SK-N-SH treated with all-trans-retinoic acid at 6 μM for 48 hours (cell line): Measurements from ENCODE around the gene TMC8.

Experiments used
- ATAC-seq: fragments of 200-7000 bp; cut with Tn5 transposase; 3 replicates; pipeline ENCODE4 v1.9.1; 2020; ENCODE audit warnings: mild to moderate bottlenecking, moderate library complexity
- ARNTL ChIP-seq: fragments of 450-650 bp; formaldehyde crosslinking; IDR thresholded peaks from 2 replicates; pipeline ENCODE4 v1.5.0; 2020; ENCODE audit warnings: low read depth, mild to moderate bottlenecking, moderate library complexity, borderline replicate concordance
- BACH2 ChIP-seq: fragments of 250-450 bp; sonication (Bioruptor Pico); IDR thresholded peaks from 2 replicates; pipeline ENCODE4 v1.9.0; 2021; ENCODE audit warnings: mild to moderate bottlenecking, borderline replicate concordance
- ESRRG ChIP-seq: fragments of 250-450 bp; sonication (Bioruptor Pico); IDR thresholded peaks from 2 replicates; pipeline ENCODE4 v1.6.1; 2021; ENCODE audit warnings: mild to moderate bottlenecking
- GLIS3 ChIP-seq: fragments of 250-450 bp; sonication (Bioruptor Pico); IDR thresholded peaks from 2 replicates; pipeline ENCODE4 v1.5.0; 2020; ENCODE audit warnings: mild to moderate bottlenecking, moderate library complexity
- ISL1 ChIP-seq: fragments of 250-450 bp; sonication (Bioruptor Pico); IDR thresholded peaks from 2 replicates; pipeline ENCODE4 v2.1.2; 2022; ENCODE audit warnings: mild to moderate bottlenecking, moderate library complexity
- OSR1 ChIP-seq: fragments of 250-450 bp; sonication (Bioruptor Pico); IDR thresholded peaks from 2 replicates; pipeline ENCODE4 v1.8.0; 2022; ENCODE audit warnings: moderate library complexity, mild to moderate bottlenecking, inconsistent platforms
- PPARA ChIP-seq: fragments of 250-450 bp; sonication (Bioruptor Pico); IDR thresholded peaks from 2 replicates; pipeline ENCODE4 v1.5.0; 2020; ENCODE audit warnings: mild to moderate bottlenecking, borderline replicate concordance
- RARB ChIP-seq: fragments of 250-450 bp; sonication (Bioruptor Pico); IDR thresholded peaks from 2 replicates; pipeline ENCODE4 v1.8.0; 2021; ENCODE audit warnings: mild to moderate bottlenecking, moderate library complexity
- TOX ChIP-seq: fragments of 250-450 bp; sonication (Bioruptor Pico); IDR thresholded peaks from 2 replicates; pipeline ENCODE4 v1.8.0; 2021; ENCODE audit warnings: mild to moderate bottlenecking, moderate library complexity, borderline replicate concordance
- ZC3H10 ChIP-seq: fragments of 250-450 bp; sonication (Bioruptor Pico); IDR thresholded peaks from 2 replicates; pipeline ENCODE4 v1.5.1; 2021; ENCODE audit warnings: mild to moderate bottlenecking, moderate library complexity
- ZFP30 ChIP-seq: fragments of 450-650 bp; formaldehyde crosslinking; IDR thresholded peaks from 2 replicates; pipeline ENCODE4 v1.5.0; 2022; ENCODE audit warnings: mild to moderate bottlenecking, moderate library complexity
- ZNF565 ChIP-seq: fragments of 450-650 bp; formaldehyde crosslinking; conservative IDR thresholded peaks from 2 replicates; pipeline ENCODE4 v1.5.0; 2020; ENCODE audit warnings: low read depth, mild to moderate bottlenecking, moderate library complexity
- ZNF70 ChIP-seq: fragments of 450-650 bp; formaldehyde crosslinking; IDR thresholded peaks from 2 replicates; pipeline ENCODE4 v1.5.0; 2020; ENCODE audit warnings: mild to moderate bottlenecking, moderate library complexity
- ZNF8 ChIP-seq: fragments of 450-650 bp; formaldehyde crosslinking; IDR thresholded peaks from 2 replicates; pipeline ENCODE4 v1.5.0; 2020; ENCODE audit warnings: mild to moderate bottlenecking, moderate library complexity
- TF ChIP-seq, protein P1 (sequence below): fragments of 250-450 bp; sonication (Bioruptor Pico); IDR thresholded peaks from 2 replicates; pipeline ENCODE4 v1.5.1; 2020; ENCODE audit warnings: low read depth, mild to moderate bottlenecking, moderate library complexity
- TF ChIP-seq, protein P2 (sequence below): fragments of 250-450 bp; sonication (Bioruptor Pico); IDR thresholded peaks from 2 replicates; pipeline ENCODE4 v1.8.0; 2021; ENCODE audit warnings: low read depth, mild to moderate bottlenecking, moderate library complexity, borderline replicate concordance
- TF ChIP-seq, protein P3 (sequence below): fragments of 250-450 bp; sonication (Bioruptor Pico); IDR thresholded peaks from 2 replicates; pipeline ENCODE4 v1.5.0; 2020; ENCODE audit warnings: mild to moderate bottlenecking, moderate library complexity
- TF ChIP-seq, protein P4 (sequence below): fragments of 250-450 bp; sonication (Bioruptor Pico); IDR thresholded peaks from 2 replicates; pipeline ENCODE4 v1.5.1; 2021; ENCODE audit warnings: mild to moderate bottlenecking, moderate library complexity
- TF ChIP-seq, protein P5 (sequence below): fragments of 250-450 bp; sonication (Bioruptor Pico); IDR thresholded peaks from 2 replicates; pipeline ENCODE4 v1.8.0; 2020; ENCODE audit warnings: mild to moderate bottlenecking, moderate library complexity, borderline replicate concordance

The TMC8 gene

DNA sequence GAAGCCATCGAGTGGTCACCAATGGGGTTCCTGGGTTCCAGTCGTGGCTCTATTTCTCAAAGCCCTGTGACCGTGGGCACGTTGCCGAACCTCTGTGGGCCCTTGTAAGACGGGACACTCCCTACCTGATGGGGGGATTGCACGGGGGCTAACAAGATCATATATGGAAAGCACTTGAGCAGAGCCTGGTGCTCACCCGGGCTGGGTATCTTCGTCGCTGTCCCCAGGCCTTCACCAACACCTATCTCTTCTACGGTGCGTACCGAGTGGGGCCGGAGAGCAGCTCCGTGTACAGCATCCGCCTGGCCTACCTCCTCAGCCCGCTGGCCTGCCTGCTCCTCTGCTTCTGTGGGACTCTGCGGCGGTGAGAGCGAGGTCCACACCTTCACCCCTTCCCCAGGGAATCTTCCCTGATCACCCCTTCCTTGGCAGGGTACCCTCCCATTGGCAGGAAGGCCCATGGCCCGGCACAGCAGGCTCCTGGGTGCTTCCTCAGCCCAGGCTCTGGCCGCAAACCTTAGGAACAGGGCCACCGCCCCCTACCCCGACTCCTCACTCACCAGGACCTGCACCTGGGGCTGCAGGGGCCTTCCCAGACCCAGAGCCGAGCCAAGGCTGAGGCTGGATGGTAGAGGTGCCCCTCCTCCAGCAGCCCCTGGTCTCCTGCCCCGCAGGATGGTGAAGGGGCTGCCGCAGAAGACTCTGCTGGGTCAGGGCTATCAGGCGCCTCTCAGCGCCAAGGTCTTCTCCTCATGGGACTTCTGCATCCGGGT lies 2.8 kb downstream of the TMC8 start:
- ATAC-seq: no peak
- TF ChIP-seq TOX (CRISPR knock-in tag): no peak
- no peak for TF ChIP-seq OSR1 (CRISPR knock-in tag)
- TF ChIP-seq ISL1 (CRISPR knock-in tag): no peak
- TF ChIP-seq ZNF8 (CRISPR knock-in tag): no peak
- TF ChIP-seq, all 23 proteins: peak for 0

DNA sequence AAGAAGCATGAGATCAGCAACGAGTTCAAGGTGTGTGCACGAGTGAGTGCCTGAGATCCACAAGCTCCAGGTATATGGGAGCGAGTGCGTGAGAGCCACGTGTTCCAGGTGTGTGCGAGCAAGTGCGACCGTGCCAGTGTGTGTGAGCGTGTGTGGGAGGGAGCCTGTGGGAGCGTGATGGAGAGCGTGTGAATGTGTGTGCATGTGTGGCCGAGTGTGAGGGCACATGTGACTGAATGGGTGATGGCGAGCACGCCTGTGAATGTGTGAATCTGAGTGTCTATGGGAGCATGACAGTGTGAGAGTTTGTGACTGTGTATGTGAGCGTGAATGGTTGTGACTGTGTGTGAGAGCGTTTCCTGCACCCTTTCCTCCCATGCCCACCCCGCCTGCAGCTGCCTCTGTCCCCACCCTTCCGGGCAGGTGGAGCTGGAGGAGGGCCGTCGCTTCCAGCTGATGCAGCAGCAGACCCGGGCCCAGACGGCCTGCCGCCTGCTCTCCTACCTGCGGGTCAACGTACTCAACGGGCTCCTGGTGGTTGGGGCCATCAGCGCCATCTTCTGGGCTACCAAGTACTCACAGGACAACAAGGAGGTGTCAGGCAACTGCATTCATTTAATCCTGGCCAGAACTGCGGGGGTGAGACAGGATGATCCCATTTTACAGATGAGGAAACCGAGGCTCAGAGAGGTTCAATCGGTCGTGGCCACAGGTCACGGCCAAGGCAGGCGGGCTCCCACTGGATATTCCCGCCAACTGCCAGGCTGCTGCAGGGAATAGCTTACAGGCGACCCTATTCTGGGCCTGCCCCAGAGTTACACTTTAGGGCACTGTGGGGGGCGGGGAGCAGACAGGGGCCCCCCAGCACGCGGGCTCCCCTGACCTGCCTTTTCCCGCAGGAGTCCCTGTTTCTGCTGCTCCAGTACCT lies 3.7 kb downstream of the TMC8 start:
- peak; percentile 67 for ATAC-seq
- TF ChIP-seq ZNF70 (CRISPR knock-in tag) (no peak), OSR1 (CRISPR knock-in tag) (no peak), ZNF565 (CRISPR knock-in tag) (no peak), ESRRG (CRISPR knock-in tag) (no peak), GLIS3 (CRISPR knock-in tag) (no peak), ZFP30 (CRISPR knock-in tag) (no peak), BACH2 (CRISPR knock-in tag) (no peak)
- TF ChIP-seq, protein P1, sequence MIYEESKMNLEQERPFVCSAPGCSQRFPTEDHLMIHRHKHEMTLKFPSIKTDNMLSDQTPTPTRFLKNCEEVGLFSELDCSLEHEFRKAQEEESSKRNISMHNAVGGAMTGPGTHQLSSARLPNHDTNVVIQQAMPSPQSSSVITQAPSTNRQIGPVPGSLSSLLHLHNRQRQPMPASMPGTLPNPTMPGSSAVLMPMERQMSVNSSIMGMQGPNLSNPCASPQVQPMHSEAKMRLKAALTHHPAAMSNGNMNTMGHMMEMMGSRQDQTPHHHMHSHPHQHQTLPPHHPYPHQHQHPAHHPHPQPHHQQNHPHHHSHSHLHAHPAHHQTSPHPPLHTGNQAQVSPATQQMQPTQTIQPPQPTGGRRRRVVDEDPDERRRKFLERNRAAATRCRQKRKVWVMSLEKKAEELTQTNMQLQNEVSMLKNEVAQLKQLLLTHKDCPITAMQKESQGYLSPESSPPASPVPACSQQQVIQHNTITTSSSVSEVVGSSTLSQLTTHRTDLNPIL: no peak
- TF ChIP-seq, protein P2, sequence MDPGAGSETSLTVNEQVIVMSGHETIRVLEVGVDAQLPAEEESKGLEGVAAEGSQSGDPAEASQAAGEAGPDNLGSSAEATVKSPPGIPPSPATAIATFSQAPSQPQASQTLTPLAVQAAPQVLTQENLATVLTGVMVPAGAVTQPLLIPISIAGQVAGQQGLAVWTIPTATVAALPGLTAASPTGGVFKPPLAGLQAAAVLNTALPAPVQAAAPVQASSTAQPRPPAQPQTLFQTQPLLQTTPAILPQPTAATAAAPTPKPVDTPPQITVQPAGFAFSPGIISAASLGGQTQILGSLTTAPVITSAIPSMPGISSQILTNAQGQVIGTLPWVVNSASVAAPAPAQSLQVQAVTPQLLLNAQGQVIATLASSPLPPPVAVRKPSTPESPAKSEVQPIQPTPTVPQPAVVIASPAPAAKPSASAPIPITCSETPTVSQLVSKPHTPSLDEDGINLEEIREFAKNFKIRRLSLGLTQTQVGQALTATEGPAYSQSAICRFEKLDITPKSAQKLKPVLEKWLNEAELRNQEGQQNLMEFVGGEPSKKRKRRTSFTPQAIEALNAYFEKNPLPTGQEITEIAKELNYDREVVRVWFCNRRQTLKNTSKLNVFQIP (CRISPR knock-in tag): no peak
- TF ChIP-seq, protein P3, sequence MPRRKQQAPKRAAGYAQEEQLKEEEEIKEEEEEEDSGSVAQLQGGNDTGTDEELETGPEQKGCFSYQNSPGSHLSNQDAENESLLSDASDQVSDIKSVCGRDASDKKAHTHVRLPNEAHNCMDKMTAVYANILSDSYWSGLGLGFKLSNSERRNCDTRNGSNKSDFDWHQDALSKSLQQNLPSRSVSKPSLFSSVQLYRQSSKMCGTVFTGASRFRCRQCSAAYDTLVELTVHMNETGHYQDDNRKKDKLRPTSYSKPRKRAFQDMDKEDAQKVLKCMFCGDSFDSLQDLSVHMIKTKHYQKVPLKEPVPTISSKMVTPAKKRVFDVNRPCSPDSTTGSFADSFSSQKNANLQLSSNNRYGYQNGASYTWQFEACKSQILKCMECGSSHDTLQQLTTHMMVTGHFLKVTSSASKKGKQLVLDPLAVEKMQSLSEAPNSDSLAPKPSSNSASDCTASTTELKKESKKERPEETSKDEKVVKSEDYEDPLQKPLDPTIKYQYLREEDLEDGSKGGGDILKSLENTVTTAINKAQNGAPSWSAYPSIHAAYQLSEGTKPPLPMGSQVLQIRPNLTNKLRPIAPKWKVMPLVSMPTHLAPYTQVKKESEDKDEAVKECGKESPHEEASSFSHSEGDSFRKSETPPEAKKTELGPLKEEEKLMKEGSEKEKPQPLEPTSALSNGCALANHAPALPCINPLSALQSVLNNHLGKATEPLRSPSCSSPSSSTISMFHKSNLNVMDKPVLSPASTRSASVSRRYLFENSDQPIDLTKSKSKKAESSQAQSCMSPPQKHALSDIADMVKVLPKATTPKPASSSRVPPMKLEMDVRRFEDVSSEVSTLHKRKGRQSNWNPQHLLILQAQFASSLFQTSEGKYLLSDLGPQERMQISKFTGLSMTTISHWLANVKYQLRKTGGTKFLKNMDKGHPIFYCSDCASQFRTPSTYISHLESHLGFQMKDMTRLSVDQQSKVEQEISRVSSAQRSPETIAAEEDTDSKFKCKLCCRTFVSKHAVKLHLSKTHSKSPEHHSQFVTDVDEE: no peak

DNA sequence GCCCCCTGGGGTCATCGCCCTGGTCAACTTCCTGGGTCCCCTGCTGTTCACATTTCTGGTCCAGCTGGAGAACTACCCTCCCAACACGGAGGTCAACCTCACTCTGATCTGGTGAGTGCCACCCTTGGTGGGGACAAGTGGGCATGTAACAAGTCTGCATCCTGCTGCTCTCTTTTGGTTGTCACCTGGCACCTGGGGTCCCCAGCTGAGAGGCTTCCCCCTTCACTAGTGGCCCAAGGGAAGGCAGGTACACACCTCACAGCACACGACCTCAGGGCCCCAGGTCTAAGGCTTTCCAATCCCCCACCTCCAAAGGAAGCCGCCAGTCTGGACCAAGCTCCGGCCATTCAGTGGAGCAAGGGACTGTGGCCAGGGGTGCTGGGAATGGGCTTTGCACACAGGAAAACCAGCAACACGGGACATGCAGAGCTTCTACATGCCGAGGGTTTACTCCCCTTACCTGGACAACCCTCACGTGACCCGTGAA lies 4.4 kb downstream of the TMC8 start:
- ATAC-seq: no peak
- TF ChIP-seq RARB (CRISPR knock-in tag) (no peak), ZNF8 (CRISPR knock-in tag) (no peak), ZNF70 (CRISPR knock-in tag) (no peak), ZFP30 (CRISPR knock-in tag) (no peak), OSR1 (CRISPR knock-in tag) (no peak), ESRRG (CRISPR knock-in tag) (no peak), ISL1 (CRISPR knock-in tag) (no peak), GLIS3 (CRISPR knock-in tag) (no peak), ARNTL (CRISPR knock-in tag) (no peak), TOX (CRISPR knock-in tag) (no peak), PPARA (no peak), ZC3H10 (CRISPR knock-in tag) (no peak)
- TF ChIP-seq, protein P4, sequence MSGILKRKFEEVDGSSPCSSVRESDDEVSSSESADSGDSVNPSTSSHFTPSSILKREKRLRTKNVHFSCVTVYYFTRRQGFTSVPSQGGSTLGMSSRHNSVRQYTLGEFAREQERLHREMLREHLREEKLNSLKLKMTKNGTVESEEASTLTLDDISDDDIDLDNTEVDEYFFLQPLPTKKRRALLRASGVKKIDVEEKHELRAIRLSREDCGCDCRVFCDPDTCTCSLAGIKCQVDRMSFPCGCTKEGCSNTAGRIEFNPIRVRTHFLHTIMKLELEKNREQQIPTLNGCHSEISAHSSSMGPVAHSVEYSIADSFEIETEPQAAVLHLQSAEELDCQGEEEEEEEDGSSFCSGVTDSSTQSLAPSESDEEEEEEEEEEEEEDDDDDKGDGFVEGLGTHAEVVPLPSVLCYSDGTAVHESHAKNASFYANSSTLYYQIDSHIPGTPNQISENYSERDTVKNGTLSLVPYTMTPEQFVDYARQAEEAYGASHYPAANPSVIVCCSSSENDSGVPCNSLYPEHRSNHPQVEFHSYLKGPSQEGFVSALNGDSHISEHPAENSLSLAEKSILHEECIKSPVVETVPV (CRISPR knock-in tag): no peak
- TF ChIP-seq, protein P5, sequence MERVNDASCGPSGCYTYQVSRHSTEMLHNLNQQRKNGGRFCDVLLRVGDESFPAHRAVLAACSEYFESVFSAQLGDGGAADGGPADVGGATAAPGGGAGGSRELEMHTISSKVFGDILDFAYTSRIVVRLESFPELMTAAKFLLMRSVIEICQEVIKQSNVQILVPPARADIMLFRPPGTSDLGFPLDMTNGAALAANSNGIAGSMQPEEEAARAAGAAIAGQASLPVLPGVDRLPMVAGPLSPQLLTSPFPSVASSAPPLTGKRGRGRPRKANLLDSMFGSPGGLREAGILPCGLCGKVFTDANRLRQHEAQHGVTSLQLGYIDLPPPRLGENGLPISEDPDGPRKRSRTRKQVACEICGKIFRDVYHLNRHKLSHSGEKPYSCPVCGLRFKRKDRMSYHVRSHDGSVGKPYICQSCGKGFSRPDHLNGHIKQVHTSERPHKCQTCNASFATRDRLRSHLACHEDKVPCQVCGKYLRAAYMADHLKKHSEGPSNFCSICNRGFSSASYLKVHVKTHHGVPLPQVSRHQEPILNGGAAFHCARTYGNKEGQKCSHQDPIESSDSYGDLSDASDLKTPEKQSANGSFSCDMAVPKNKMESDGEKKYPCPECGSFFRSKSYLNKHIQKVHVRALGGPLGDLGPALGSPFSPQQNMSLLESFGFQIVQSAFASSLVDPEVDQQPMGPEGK (CRISPR knock-in tag): no peak
- TF ChIP-seq, all 23 proteins: peak for 0
